ENCODE measurements around the gene SIAH2.

Gene SIAH2

GRCh38 chr3:150773616-150774192 lies 10.7 kb upstream of the SIAH2 start:
- DNase-seq = no peak

GRCh38 chr3:150771600-150771999 lies 8.6 kb upstream of the SIAH2 start:
- no peak for DNase-seq

- no peak for DNase-seq
Observed at GRCh38 chr3:150770681-150771080, 7.7 kb upstream of the SIAH2 start.

- DNase-seq = no peak
Observed at GRCh38 chr3:150766742-150767141, 3.8 kb upstream of the SIAH2 start.

GRCh38 chr3:150765949-150766720 lies 3.2 kb upstream of the SIAH2 start:
- no peak for DNase-seq

GRCh38 chr3:150764967-150765366 lies 2.0 kb upstream of the SIAH2 start:
- no peak for DNase-seq

- DNase-seq = no peak
Observed at GRCh38 chr3:150764566-150764965, 1.6 kb upstream of the SIAH2 start.

GRCh38 chr3:150763841-150764483 lies 993 bp upstream of the SIAH2 start:
- peak; percentile 75 for DNase-seq

- DNase-seq = no peak
Observed at GRCh38 chr3:150762662-150763121, 277 bp downstream of the SIAH2 start.

GRCh38 chr3:150761831-150762661 lies 923 bp downstream of the SIAH2 start:
- peak; percentile 34 for DNase-seq

- DNase-seq = no peak
Observed at GRCh38 chr3:150760431-150761200, 2.4 kb downstream of the SIAH2 start.

GRCh38 chr3:150759947-150760346 lies 3.0 kb downstream of the SIAH2 start:
- DNase-seq = no peak

GRCh38 chr3:150759319-150759718 lies 3.6 kb downstream of the SIAH2 start:
- DNase-seq = no peak

- DNase-seq = no peak
Observed at GRCh38 chr3:150757768-150758167, 5.2 kb downstream of the SIAH2 start.

- DNase-seq = no peak
Observed at GRCh38 chr3:150757364-150757763, 5.6 kb downstream of the SIAH2 start.

GRCh38 chr3:150756491-150757059 lies 6.4 kb downstream of the SIAH2 start:
- no peak for DNase-seq

- no peak for DNase-seq
Observed at GRCh38 chr3:150755902-150756301, 7.1 kb downstream of the SIAH2 start.

GRCh38 chr3:150754896-150755295 lies 8.1 kb downstream of the SIAH2 start:
- no peak for DNase-seq

GRCh38 chr3:150751781-150752263 lies 11.1 kb downstream of the SIAH2 start:
- no peak for DNase-seq

- DNase-seq = no peak
Observed at GRCh38 chr3:150749255-150749654, 13.7 kb downstream of the SIAH2 start.

GRCh38 chr3:150748684-150749047 lies 14.3 kb downstream of the SIAH2 start:
- DNase-seq = no peak
